ENCODE measurements around the gene SHCBP1. TPM values are rescaled to one million over a fixed set of nuclear protein-coding genes. Genes with fewer than 3 reads are reported as not detected.
"Not testable (repeated sequence)": the region's sequence is repeated elsewhere in the genome, so short reads cannot be mapped to it uniquely, and the experiment has no call there.

The SHCBP1 gene, protein sequence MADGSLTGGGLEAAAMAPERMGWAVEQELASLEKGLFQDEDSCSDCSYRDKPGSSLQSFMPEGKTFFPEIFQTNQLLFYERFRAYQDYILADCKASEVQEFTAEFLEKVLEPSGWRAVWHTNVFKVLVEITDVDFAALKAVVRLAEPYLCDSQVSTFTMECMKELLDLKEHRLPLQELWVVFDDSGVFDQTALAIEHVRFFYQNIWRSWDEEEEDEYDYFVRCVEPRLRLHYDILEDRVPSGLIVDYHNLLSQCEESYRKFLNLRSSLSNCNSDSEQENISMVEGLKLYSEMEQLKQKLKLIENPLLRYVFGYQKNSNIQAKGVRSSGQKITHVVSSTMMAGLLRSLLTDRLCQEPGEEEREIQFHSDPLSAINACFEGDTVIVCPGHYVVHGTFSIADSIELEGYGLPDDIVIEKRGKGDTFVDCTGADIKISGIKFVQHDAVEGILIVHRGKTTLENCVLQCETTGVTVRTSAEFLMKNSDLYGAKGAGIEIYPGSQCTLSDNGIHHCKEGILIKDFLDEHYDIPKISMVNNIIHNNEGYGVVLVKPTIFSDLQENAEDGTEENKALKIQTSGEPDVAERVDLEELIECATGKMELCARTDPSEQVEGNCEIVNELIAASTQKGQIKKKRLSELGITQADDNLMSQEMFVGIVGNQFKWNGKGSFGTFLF
- total RNA-seq, result 1.8 TPM

- Histone ChIP-seq H3K4me1 (ENCODE audit: insufficient read depth, low read length) (peaks cover 22% of the 10 kb centered on the region), H3K9me3 (ENCODE audit: low read depth, low read length) (no peaks in the 10 kb centered on the region), H3K4me3 (ENCODE audit: low read length) (peak within 1 kb of the TSS; percentile 59), H3K27me3 (ENCODE audit: insufficient read depth, low read length) (no peaks in the 10 kb centered on the region)
Measured at GRCh38 chr16:46621006-46621933, at the start of gene SHCBP1. Gene SHCBP1 (minus strand): TSS chr16:46621379. CDS start chr16:46621359, 20 bp downstream.

DNA sequence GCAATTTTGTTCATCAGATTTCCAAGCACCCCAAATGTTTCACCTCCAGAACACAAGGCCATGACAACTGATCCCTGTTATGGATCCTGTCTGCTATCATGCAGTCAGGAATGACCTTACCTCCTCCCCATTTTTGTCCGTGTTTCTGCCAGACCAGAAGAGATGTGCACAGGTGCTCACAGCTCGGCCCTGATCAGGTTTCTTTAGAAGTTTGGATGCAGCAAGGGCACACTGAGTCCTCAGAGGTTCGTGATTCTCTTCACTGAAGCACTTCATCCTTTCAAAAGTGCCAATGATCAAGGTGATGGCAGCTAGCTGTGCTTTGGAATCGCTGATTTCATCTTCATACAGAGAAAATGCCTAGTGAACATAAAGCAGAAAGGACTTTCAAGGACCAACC, 40.9 kb upstream of the SHCBP1 start:
- Histone ChIP-seq H3K4me3 (ENCODE audit: low read length) (no peak overlapping the region), H3K9me3 (ENCODE audit: low read depth, low read length) (no peaks in the 10 kb centered on the region), H3K27me3 (ENCODE audit: insufficient read depth, low read length) (no peaks in the 10 kb centered on the region), H3K4me1 (ENCODE audit: insufficient read depth, low read length) (peaks cover 22% of the 10 kb centered on the region)

DNA sequence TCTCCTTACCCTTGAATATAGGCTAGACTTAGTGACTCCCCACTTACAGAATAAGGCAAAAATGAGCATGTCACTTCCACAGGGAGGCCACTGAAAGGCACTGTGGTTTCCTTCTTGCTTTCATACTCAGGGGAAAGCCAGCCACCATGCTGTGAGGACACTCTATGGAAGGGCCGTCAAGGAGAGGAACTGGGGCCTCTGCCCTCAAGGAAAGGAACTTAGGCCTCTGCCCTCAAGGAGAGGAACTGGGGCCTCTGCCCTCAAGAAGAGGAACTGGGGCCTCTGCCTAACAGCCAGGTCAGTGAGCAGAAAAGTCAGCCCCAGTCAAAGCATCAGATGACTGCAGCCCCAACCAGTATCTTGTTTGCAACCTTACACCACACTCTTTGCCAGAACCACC, 37.7 kb upstream of the SHCBP1 start:
- Histone ChIP-seq H3K27me3 (ENCODE audit: insufficient read depth, low read length) (no peaks in the 10 kb centered on the region), H3K4me3 (ENCODE audit: low read length) (no peak overlapping the region), H3K4me1 (ENCODE audit: insufficient read depth, low read length) (peaks cover 22% of the 10 kb centered on the region), H3K9me3 (ENCODE audit: low read depth, low read length) (no peaks in the 10 kb centered on the region)

GRCh38 chr16:46651305-46651704, 30.1 kb upstream of the SHCBP1 start:
- Histone ChIP-seq H3K4me1 (ENCODE audit: insufficient read depth, low read length) (no peaks in the 10 kb centered on the region), H3K4me3 (ENCODE audit: low read length) (no peak overlapping the region), H3K27me3 (ENCODE audit: insufficient read depth, low read length) (no peaks in the 10 kb centered on the region), H3K9me3 (ENCODE audit: low read depth, low read length) (no peaks in the 10 kb centered on the region)

GRCh38 chr16:46650254-46650623, 29.1 kb upstream of the SHCBP1 start:
- Histone ChIP-seq H3K4me3 (ENCODE audit: low read length) (no peak overlapping the region), H3K9me3 (ENCODE audit: low read depth, low read length) (no peaks in the 10 kb centered on the region), H3K4me1 (ENCODE audit: insufficient read depth, low read length) (no peaks in the 10 kb centered on the region), H3K27me3 (ENCODE audit: insufficient read depth, low read length) (no peaks in the 10 kb centered on the region)

DNA sequence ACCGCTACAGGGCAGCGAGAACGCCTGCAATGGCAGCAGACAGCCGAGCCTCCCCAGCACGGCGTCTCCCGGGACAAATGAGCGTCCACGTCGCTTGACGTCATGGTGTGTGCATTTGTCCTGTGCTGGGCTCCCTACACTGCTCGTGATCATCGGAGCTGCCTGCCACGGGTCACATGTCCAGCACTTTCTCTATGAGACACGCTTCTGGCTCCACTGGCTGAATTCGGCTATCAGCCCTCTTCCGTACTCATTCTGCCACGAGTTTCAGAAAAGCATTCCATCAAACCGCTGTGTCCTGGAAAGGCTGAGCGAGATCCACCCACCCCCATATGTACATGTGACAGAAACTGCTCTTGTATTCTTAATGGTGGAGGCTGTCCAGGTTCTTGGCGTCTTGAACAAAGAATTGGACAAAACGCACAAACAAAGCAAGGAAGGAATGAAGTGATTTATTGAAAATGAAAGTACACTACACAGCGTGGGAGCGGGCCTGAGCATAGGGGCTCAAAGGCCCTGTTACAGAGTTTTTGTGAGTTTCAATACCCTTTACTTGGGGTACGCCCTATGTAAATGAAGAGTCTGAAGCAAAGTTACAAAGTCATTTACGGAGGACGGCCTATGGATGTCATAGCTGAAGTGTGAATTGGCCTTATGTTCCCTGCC, 28.5 kb upstream of the SHCBP1 start:
- no peaks in the 10 kb centered on the region for H3K9me3 ChIP-seq (ENCODE audit: low read depth, low read length)
- no peaks in the 10 kb centered on the region for H3K4me1 ChIP-seq (ENCODE audit: insufficient read depth, low read length)
- H3K27me3 ChIP-seq (ENCODE audit: insufficient read depth, low read length), result no peaks in the 10 kb centered on the region
- H3K4me3 ChIP-seq (ENCODE audit: low read length), result no peak overlapping the region

DNA sequence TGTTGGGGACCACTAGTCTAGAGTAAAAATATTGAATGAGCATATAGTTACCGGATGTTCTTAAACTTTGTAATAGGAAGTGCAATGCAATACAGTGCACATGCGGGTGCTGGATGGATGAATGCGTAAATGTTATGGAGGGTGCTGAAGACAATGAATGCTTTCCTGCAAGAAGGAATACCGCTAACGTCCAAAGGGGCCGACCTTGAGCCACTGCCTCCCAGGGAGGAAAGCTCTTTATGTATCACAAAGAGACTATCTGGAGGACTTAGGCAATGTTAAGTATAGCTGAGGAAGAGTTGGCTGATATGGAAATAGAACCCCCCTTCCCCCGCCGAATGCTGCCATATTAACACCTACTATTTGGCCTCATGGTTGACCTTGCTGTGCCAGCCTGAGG, 27.5 kb upstream of the SHCBP1 start:
- H3K27me3 ChIP-seq (ENCODE audit: insufficient read depth, low read length), result no peaks in the 10 kb centered on the region

GRCh38 chr16:46638947-46639925, 18.1 kb upstream of the SHCBP1 start:
- no peak overlapping the region for H3K4me3 ChIP-seq (ENCODE audit: low read length)
- H3K9me3 ChIP-seq (ENCODE audit: low read depth, low read length), result no peaks in the 10 kb centered on the region
- H3K4me1 ChIP-seq (ENCODE audit: insufficient read depth, low read length), result no peaks in the 10 kb centered on the region
- no peaks in the 10 kb centered on the region for H3K27me3 ChIP-seq (ENCODE audit: insufficient read depth, low read length)

More for the DNA sequence above, 27.5 kb upstream of the SHCBP1 start:
- no peak overlapping the region for H3K4me3 ChIP-seq (ENCODE audit: low read length)
- no peaks in the 10 kb centered on the region for H3K4me1 ChIP-seq (ENCODE audit: insufficient read depth, low read length)
- no peaks in the 10 kb centered on the region for H3K9me3 ChIP-seq (ENCODE audit: low read depth, low read length)

- no peaks in the 10 kb centered on the region for H3K4me1 ChIP-seq (ENCODE audit: insufficient read depth, low read length)
- no peaks in the 10 kb centered on the region for H3K9me3 ChIP-seq (ENCODE audit: low read depth, low read length)
- H3K27me3 ChIP-seq (ENCODE audit: insufficient read depth, low read length), result no peaks in the 10 kb centered on the region
- H3K4me3 ChIP-seq (ENCODE audit: low read length), result no peak overlapping the region
Measured at GRCh38 chr16:46632778-46633733, 11.9 kb upstream of the SHCBP1 start.

DNA sequence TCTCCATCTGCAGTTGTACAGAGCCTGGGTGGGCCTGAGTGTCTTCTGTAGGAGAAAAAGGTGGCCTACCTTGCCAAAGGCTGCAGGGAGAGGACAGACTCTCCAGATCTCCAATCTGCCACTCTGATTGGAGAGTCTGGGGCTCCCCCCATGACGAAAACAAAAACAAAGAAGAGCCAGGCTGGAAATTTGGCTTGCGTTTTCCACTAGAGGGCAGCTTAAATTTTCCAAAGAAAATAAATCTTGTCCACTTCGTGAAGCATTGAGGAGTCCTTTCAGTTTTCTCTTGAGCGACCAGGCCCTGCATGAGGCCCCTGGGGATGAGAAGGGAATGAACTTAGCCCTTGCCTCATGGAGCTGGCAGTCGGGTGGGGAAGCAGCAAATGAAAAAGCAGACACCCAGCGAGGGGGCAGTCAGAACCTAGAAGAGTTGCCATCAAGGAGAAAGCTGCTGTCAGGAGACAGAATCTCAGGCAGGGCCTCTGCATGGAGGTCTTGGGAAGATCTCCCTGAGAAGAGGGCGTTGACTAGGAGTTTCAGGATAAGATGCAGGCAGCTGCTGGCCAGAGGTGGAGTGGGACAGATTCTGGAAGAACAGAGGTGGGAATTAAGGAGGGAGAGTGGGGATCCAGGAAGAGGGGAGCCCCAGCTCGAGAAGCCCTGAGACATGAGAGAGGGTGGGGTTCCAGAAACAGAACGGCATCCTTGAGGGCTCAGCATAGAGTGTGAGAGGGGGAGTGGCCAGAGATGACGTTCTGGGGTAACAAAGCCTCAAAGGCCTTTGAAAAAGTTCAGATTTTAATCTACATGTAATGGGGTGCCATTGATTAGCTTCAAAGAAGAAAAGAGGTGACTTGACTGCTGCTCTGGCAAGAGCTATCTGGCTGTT, 8.4 kb upstream of the SHCBP1 start:
- Histone ChIP-seq H3K9me3 (ENCODE audit: low read depth, low read length) (no peaks in the 10 kb centered on the region), H3K27me3 (ENCODE audit: insufficient read depth, low read length) (no peaks in the 10 kb centered on the region), H3K4me1 (ENCODE audit: insufficient read depth, low read length) (no peaks in the 10 kb centered on the region), H3K4me3 (ENCODE audit: low read length) (no peak overlapping the region)

DNA sequence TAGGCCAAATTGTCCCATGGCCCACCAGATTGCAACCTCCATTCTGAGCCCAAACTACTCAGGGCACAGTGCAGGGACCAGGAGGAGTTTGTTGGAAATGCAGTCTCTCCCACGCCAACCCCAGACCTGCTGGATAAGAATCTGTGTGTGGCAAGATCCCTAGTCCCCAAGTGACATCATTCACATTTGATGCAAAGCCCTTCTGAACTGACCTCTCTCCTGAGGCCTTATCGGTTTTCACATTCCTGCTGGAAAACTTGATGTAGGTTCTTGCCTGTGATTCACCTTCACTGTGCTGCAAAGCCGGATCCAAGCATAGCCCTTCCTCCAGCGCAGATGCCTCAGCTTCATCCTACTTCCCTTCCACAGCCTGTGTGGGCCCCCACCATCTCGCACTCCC, 6.6 kb upstream of the SHCBP1 start:
- Histone ChIP-seq H3K4me3 (ENCODE audit: low read length) (no peak overlapping the region), H3K4me1 (ENCODE audit: insufficient read depth, low read length) (no peaks in the 10 kb centered on the region), H3K27me3 (ENCODE audit: insufficient read depth, low read length) (no peaks in the 10 kb centered on the region), H3K9me3 (ENCODE audit: low read depth, low read length) (no peaks in the 10 kb centered on the region)

- not testable (repeated sequence) for H3K27me3 ChIP-seq (ENCODE audit: insufficient read depth, low read length); H3K9me3 ChIP-seq (ENCODE audit: low read depth, low read length); H3K4me1 ChIP-seq (ENCODE audit: insufficient read depth, low read length); H3K4me3 ChIP-seq (ENCODE audit: low read length)
Measured at GRCh38 chr16:46626681-46627080, 5.5 kb upstream of the SHCBP1 start.

Data from mononuclear cell (primary cell).